OCI-M2 (cell line): ENCODE results near the gene DLK2.
A peak's percentile ranks its signal among the peaks of the same experiment; 100 is the strongest.
"Not testable (repeated sequence)": the region's sequence is repeated elsewhere in the genome, so short reads cannot be mapped to it uniquely, and the experiment has no call there.

Experiments used
- DNase-seq: peaks from one replicate; lab custom pipeline; 2025; ENCODE audit not compliant: unreplicated experiment; lab: John Stamatoyannopoulos, UW

The DLK2 gene

DNA sequence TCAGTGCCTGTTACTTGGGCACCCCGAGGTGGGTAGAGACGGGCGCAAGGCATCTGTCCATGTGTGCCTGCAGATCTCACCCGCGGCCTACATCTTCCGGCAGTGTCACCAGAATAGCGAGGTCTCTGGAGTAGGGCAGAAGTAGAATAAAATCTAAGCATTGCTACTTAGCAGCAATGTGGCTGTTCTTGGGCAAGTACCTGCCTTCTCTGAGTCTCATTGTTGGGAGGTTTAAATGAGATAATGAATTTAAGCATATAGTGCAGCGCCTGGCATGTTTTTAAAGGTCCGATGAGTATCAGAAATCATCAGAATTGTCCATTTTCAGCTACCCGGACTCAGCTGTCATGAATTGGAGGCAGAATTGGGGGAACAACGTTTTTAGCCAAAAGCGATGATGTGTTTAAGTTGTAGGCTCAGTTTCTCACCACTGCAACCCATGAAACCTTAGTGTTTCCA is 27.2 kb downstream of the DLK2 start:
- no peak for DNase-seq

DNA sequence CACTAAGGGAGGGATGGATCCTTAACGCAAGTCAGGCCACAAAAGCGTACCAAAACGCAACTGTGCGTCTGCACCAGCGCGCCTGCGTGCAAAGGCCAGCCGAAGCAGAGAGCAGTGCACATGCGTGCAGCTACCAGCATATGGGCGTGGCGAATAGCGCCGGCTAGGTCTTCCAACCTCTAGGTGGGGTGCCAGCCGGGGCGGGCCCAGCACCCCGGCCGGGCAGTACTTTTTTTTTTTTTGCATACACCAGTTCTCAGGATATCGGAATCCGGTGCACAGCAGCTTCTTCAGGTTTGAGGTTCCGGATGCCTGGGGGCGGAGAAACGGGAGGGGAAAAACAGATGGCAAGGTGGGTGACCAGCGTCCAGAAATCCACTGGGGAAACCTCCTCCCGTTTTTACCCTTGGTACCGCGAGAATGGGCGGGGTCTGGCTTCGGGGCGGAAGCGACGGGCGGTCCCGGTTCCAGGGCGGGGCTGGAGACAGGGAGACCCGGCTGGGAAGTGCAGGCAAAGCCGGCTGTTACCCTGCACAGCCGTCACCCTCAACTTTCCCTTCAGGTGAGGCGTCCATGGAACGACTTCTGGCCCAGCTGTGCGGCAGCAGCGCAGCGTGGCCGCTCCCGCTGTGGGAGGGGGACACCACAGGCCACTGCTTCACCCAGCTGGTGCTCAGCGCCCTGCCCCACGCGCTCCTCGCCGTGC is 27.8 kb downstream of the DLK2 start, which contains the start of gene ABCC10:
Gene ABCC10 (plus strand): TSS at position 136 of the 706 bp plus-strand sequence. CDS start 438 bp downstream, at position 574.
- peak; percentile 92 for DNase-seq

DNA sequence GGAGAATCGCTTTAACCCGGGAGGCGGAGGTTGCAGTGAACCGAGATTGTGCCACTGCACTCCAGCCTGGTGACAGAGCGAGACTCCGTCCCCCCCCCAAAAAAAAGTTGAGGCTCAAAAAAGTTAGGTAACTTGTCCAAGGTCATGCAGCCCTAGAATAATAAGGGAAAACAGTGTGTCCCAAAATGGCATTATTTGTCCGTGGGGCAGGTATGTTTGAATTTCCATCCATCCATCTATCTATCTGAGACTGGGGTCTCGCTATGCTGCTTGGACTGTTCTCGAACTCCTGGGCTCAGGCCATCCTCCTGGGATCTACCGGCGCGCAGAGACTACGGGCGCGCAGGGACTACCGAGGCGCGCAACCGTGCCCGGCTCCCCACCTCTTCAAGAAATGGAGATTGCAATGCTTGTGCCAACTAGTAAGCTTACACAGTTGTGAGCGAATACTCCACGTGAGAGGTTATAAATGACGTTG is 28.4 kb downstream of the DLK2 start:
- DNase-seq: no peak

DNA sequence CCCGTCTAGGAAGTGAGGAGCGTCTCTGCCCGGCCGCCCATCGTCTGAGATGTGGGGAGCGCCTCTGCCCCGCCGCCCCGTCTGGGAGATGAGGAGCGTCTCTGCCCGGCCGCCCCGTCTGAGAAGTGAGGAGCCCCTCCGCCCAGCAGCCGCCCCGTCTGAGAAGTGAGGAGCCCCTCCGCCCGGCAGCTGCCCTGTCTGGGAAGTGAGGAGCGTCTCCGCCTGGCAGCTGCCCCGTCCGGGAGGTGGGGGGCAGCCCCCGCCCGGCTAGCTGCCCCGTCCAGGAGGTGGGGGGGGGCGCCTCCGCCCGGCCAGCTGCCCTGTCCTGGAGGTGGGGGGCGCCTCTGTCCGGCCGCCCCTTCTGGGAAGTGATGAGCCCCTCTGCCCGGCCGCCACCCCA is 30.3 kb downstream of the DLK2 start:
- not testable (repeated sequence) for DNase-seq

DNA sequence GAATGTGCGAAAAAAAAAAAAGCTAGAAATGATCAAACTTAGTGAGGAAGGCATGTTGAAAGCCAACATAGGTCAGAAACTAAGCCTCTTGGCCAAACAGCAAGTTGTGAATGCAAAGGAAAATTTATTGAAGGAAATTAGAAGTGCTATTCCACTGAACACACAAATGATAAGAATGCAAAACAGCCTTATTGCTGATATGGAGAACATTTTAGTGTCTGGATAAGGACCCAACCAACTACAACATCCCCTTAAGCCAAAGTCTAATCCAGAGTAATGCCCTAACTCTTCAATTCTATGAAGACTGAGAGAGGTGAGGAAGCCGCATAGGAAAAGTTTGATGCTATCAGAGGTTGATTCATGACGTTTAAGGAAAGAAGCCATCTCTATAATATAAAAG is 33.5 kb downstream of the DLK2 start:
- no peak for DNase-seq

DNA sequence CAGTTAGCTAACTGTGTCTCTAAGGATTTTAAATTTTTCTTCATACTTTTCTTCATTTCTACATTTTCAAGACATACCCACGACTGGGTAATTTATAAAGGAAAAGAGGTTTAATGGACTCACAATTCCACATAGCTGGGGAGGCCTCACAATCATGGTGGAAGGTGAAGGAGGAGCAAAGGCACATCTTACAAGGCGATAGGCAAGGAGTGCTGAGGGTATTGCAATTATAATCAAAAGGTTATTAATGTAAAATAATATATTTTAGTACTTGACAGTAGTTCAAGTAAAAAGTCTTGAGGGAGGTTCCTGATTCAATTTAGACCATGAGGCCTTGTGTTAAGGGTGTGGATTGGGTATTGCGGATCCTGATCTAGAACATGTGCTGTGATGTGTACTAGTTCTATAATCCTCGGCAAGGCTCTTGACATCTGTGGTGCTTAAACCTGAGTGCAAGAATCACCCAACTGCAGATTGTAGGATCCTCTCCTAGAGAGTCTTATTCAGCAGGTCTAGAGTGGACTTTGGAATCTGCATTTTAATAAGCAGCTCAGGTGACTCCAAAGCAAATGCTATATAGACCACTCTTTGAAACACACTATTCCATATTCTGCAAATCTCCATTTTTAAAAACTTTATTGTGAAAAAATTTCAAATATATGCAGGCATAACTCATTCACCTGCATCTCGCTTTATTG is 35.2 kb downstream of the DLK2 start:
- DNase-seq: no peak

DNA sequence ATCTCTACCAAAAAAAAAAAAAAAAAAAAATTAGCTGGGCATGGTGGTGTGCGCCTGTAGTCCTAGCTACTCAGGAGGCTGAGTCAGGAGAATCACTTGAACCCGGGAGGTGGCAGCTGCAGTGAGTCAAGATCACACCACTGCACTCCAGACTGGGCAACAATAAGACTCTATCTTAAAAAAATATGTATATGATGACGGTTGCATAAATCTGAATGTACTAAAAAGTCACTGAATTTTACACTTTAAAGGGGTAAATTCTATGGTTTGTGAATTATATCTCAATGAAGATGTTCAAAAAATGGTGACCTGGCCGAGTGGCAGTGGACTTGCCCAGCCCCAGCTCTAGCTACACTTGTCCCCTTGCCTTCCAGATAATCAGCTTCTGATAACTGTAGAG is 38.4 kb downstream of the DLK2 start:
- DNase-seq: no peak

DNA sequence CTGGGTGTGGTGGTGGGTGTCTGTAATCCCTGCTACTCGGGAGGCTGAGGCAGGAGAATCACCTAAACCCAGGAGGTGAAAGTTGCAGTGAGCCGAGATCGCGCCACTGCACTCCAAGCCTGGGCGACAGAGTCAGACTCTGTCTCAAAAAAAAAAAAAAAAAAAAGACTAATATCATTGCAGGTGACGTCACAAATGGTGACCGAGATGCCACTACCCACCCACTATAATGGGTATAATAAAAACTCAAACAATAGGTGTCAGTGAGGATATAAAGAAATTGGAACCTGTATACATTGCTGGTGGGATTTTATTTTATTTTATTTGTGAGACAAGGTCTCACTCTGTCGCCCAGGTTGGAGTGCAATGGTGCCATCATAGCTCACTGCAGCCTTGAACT is 40.1 kb downstream of the DLK2 start:
- not testable (repeated sequence) for DNase-seq

DNA sequence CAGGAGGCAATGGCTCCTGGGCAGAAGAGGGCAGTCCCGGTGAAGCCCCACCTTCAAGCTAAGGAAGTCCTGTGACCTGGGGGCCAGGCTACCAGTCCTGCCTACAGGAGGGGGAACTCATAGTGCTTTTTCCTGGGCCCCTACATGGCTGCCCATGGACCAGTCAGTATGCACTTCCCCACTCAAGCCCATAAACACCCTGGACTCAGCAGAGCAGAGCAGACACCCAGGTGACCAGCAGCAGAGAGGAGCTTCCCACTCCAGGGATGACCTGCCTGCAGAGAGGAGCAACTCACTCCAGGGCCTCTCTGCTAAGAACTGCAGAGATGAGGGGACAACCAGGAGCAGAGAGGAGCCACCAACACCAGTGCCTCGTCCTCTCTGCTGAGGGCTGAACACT is 42.3 kb downstream of the DLK2 start:
- no peak for DNase-seq

DNA sequence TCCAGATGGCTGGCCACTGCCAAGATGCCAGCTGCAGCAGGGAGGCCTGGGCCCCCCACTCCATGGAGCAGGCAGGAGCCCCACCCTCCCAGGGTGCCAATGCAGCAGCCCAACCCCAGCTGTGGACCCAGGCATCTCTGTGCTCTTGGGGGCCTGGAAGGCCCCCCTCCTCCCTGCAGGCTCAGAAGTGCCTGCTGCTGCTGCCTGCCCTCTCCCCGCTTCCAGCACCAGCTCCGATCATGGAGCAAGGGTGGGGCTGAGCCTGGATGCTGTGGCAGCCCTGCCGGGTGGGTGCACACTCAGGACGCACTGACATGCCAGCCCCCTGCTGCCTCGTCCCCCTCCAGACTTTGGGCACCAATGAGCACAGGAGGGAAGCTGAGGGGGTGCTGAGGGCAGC is 42.8 kb downstream of the DLK2 start:
- DNase-seq: no peak

DNA sequence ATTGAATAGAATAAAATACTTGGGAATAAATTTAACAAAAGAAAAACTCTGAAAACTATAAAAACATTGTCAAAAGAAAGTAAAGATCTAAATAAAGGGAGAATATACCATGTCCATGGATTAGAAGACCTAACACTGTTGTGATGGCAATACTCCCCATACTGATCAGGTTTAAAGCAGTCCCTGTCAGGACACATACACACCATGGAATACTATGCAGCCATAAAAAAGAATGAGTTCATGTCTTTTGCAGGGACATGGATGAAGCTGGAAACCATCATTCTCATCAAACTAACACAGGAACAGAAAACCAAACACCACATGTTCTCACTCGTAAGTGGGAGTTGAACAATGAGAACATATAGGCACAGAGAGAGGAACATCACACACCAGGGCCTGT is 44.6 kb downstream of the DLK2 start:
- not testable (repeated sequence) for DNase-seq

DNA sequence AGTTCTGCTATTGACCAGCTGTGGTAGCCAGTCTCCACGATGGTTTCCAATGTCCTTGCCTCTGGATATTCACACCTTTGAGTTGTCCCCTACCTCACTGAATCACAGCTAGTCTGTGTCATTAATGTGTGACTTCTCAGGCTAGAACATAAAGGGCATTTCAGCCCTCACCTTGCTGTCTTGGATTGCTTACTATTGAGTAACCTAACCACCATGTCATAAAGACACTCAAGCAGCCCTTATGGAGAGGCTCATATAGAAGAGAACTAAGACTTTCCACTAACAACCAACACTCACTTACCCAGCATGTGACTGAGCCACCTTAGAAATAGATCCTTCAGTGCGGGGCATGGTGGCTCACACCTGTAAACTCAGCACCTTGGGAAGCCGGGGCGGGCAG is 47.1 kb downstream of the DLK2 start:
- no peak for DNase-seq

DNA sequence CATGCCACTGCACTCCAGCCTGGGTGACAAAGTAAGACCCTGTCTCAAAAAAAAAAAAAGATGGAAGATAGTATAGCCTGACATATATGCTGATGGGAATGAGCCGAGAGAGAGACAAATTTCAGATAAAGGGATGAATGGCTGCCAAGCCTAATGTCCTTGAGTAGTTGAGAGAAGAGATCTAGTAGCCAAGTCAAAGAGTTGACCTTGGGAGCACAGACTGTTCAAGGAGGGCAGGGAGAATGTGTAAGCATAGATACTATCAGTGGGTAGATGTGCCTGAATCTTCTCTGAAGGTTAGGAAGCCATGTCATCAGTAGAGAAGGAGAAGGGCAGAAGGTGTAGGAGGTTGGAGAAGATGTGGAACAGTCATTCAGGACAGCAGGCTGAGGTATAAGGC is 48.1 kb downstream of the DLK2 start:
- DNase-seq: no peak

DNA sequence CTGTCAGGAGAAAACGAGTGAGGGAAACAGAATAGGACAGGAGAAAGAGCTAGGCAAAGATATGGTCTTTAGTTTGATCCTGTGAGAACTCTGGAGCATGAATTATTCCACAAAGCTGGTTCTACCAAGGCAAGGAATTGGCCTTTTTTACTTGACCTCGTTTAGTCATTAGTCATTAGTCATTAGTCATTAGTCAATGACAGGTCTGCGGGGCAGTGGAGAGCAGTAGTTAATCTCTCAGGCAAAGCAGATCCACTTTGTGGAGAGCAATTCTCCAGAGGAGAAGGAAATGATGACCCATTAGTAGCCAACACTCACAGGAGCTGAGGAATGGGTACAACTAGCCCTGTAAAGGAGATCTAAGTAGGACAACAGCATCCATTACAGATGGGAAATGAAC is 50.0 kb downstream of the DLK2 start:
- DNase-seq: no peak

DNA sequence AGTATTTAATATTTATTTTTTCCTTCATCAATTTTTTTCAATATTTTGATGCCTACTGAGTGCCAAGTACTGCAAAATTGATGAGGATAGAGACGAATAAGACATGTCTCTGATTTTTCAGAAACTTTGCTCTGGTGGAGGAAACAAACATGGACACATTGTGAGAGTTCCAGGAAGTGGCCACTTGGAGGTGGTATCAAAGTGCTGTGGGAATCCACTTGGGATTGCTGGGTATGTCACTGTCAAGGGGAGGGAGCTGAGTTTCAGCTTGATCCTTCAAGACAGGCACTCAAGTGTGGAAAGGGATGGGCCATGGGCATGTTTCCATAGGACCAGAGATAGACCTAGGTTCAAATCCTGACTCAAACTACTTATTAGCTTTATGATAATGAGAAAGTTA is 52.5 kb downstream of the DLK2 start:
- no peak for DNase-seq

DNA sequence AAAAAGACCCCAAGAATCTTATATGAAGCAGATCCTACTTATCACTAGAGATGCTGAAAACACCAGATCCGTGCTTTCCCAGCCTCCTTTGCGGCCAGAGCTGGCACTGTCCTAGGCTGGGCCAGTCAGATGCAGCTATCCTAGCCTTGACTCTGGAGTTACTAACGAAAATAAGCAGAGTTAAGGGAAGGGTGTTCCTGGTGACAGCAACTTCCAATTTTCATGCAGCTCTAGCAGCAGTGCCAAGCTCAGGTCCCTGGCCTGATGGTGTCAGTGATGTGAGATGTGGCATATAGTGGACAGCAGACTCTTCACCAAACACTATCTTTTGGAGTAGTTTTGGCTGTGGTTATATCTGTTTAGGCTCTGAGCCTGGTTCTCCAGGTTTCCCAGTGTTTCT is 53.6 kb downstream of the DLK2 start:
- DNase-seq: no peak
